Measurements from ENCODE around the gene PAQR6. TPM values are rescaled to one million over a fixed set of nuclear protein-coding genes. Genes with fewer than 3 reads are reported as not detected.

PAQR6 gene
- total and polyA plus RNA-seq, 2 of the 4 experiments (the other 2 are of a cell fraction): under 0.01 to 0.67 TPM

DNA sequence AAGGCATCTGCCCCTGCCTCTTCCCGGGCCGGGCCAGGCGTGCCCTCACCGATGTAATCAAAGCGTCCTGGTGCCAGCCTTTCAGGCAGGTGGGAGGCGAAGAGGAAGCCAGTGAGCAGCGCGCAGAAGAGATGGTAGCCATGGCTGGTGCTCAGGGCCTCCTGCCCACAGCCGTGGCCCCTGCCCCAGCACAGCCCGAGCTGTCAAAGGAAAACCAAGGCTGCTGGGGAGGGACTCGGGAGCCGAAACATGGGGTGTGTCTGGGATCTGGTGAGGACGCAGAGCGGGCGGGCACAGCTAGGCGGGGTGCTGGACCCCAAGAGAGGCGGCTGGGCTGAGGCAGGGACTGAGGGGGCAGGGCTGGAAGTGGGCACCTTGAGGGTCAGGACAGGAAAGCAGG is 3.1 kb downstream of the PAQR6 start:
- no peak overlapping the region for H2AFZ ChIP-seq (replicated peaks; ENCODE audit: low read length, poor library complexity)
- intact Hi-C loops (cut with micrococcal nuclease) (loop anchor here (1.0 kb wide), 1 partner anchor 35 kb away; no protein-coding TSS in a partner anchor), in situ Hi-C loops (cut with MboI; ENCODE audit: low sequenced_read_pairs) (no loop called here), dilution Hi-C loops (cut with HindIII; ENCODE audit: low sequenced_read_pairs, unreplicated experiment) (no loop called here)
- no peak overlapping the region for H3K4ac ChIP-seq (ENCODE audit: low read depth, low read length)
- ChIA-PET CTCF (no interaction called here), POLR2A (ENCODE audit: unreplicated experiment) (no interaction called here)
- H2AK9ac ChIP-seq (replicated peaks; ENCODE audit: low read depth, low read length, poor library complexity): peak overlapping the region; percentile 65
- no peak overlapping the region for H4K5ac ChIP-seq (ENCODE audit: low read depth, low read length)
- no peak overlapping the region for H3K4me3 ChIP-seq (ENCODE audit: insufficient read depth, low read depth, low read length)
- H3K9ac ChIP-seq (ENCODE audit: low read depth, low read length): no peak overlapping the region
- no peak for ATAC-seq (ENCODE audit: low read depth)
- peaks cover 12% of the 10 kb centered on the region; the same call in 1 of the 2 replicates for H3K27me3 ChIP-seq (ENCODE audit: control insufficient read depth, insufficient read depth, low read length)
- no peak overlapping the region for H2BK15ac ChIP-seq (ENCODE audit: low read depth, low read length)
- H2BK5ac ChIP-seq (ENCODE audit: low read depth, low read length, poor library complexity, severe bottlenecking): no peak overlapping the region
- no peak overlapping the region for H2AK5ac ChIP-seq (ENCODE audit: low read depth, low read length)
- H3K27ac ChIP-seq (ENCODE audit: insufficient read depth, low read length): no peak overlapping the region
- no peaks in the 10 kb centered on the region; the same call in none of the 2 replicates for H4K20me1 ChIP-seq (ENCODE audit: insufficient read depth, low read length)
- no peak overlapping the region for H3K14ac ChIP-seq (replicated peaks; ENCODE audit: low read depth, low read length)
- H3K79me1 ChIP-seq (ENCODE audit: low read depth in 1 of 2, low read length in 2 of 2): no peaks in the 10 kb centered on the region
- H3K56ac ChIP-seq (ENCODE audit: extremely low read depth, insufficient read depth, low read length): no peak overlapping the region
- no TSS peak for BruUV-seq (replicated peaks)
- no peak overlapping the region for H2BK120ac ChIP-seq (ENCODE audit: low read depth, low read length)
- peaks cover 14% of the 10 kb centered on the region; the same call in 1 of the 2 replicates for H3K36me3 ChIP-seq (ENCODE audit: control insufficient read depth, insufficient read depth, low read length)
- H3K23ac ChIP-seq (ENCODE audit: low read depth, low read length): no peak overlapping the region
- no peaks in the 10 kb centered on the region for H3K9me3 ChIP-seq (ENCODE audit: control insufficient read depth, insufficient read depth, low read length)
- H2BK20ac ChIP-seq (ENCODE audit: low read depth, low read length): no peak overlapping the region
- TF ChIP-seq, protein P1, sequence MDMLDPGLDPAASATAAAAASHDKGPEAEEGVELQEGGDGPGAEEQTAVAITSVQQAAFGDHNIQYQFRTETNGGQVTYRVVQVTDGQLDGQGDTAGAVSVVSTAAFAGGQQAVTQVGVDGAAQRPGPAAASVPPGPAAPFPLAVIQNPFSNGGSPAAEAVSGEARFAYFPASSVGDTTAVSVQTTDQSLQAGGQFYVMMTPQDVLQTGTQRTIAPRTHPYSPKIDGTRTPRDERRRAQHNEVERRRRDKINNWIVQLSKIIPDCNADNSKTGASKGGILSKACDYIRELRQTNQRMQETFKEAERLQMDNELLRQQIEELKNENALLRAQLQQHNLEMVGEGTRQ (IDR thresholded peaks at IDR 0.05; ENCODE audit: low read depth, low read length): no peak
- no peak for TF ChIP-seq MAZ (IDR thresholded peaks at IDR 0.05; ENCODE audit: borderline replicate concordance, low read depth, low read length)
- TF ChIP-seq RFX5 (IDR thresholded peaks at IDR 0.05; ENCODE audit: low read depth, low read length): no peak
- TF ChIP-seq SMC3 (IDR thresholded peaks at IDR 0.05; ENCODE audit: low read depth, low read length): no peak
- TF ChIP-seq, protein P2, sequence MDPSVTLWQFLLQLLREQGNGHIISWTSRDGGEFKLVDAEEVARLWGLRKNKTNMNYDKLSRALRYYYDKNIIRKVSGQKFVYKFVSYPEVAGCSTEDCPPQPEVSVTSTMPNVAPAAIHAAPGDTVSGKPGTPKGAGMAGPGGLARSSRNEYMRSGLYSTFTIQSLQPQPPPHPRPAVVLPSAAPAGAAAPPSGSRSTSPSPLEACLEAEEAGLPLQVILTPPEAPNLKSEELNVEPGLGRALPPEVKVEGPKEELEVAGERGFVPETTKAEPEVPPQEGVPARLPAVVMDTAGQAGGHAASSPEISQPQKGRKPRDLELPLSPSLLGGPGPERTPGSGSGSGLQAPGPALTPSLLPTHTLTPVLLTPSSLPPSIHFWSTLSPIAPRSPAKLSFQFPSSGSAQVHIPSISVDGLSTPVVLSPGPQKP (IDR thresholded peaks at IDR 0.05; ENCODE audit: borderline replicate concordance, low read depth, low read length): no peak
- no peak for TF ChIP-seq BHLHE40 (IDR thresholded peaks at IDR 0.05; ENCODE audit: low read depth, low read length)
- TF ChIP-seq, protein P3, sequence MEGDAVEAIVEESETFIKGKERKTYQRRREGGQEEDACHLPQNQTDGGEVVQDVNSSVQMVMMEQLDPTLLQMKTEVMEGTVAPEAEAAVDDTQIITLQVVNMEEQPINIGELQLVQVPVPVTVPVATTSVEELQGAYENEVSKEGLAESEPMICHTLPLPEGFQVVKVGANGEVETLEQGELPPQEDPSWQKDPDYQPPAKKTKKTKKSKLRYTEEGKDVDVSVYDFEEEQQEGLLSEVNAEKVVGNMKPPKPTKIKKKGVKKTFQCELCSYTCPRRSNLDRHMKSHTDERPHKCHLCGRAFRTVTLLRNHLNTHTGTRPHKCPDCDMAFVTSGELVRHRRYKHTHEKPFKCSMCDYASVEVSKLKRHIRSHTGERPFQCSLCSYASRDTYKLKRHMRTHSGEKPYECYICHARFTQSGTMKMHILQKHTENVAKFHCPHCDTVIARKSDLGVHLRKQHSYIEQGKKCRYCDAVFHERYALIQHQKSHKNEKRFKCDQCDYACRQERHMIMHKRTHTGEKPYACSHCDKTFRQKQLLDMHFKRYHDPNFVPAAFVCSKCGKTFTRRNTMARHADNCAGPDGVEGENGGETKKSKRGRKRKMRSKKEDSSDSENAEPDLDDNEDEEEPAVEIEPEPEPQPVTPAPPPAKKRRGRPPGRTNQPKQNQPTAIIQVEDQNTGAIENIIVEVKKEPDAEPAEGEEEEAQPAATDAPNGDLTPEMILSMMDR (conservative IDR thresholded peaks at IDR 0.05; ENCODE audit: low read depth, low read length): no peak
- no peak for TF ChIP-seq CEBPB (IDR thresholded peaks at IDR 0.05; ENCODE audit: low read depth, low read length)
- TF ChIP-seq RCOR1 (IDR thresholded peaks at IDR 0.05; ENCODE audit: insufficient replicate concordance, low read length): no peak
- TF ChIP-seq NFE2L2 (IDR thresholded peaks at IDR 0.05; ENCODE audit: low read depth, low read length): no peak
- no peak for TF ChIP-seq POLR2A (IDR thresholded peaks at IDR 0.05; ENCODE audit: low read depth, low read length)
- no peak overlapping the region for H4K91ac ChIP-seq (ENCODE audit: insufficient read depth, low read depth, low read length)
- no peak overlapping the region for H3K18ac ChIP-seq (ENCODE audit: low read depth, low read length)
- DNase-seq: no peak
- no peak overlapping the region for H3K4me2 ChIP-seq (ENCODE audit: low read depth, low read length)
- no peak overlapping the region for H4K8ac ChIP-seq (ENCODE audit: low read depth in 2 of 2, low read length in 2 of 2)
- 90% methylated on average over 13 of the region's 17 CpGs; no CpG with 5 or more reads in 1 of the 2 experiments for WGBS, 2 experiments (ENCODE audit: extremely low coverage in 2 of 2, insufficient read length in 1 of 2)
- peaks cover 2% of the 10 kb centered on the region; the same call in 1 of the 2 replicates for H3K4me1 ChIP-seq (ENCODE audit: control insufficient read depth, insufficient read depth, low read length)
- H3K9me1 ChIP-seq (ENCODE audit: insufficient read depth, low read length): peaks cover 5% of the 10 kb centered on the region; the same call in 1 of the 2 replicates
